GM12878 (cell line): ENCODE results near the gene GNAO1. TPM values are rescaled to one million over a fixed set of nuclear protein-coding genes. Genes with fewer than 3 reads are reported as not detected.
"Not testable (repeated sequence)": the region's sequence is repeated elsewhere in the genome, so short reads cannot be mapped to it uniquely, and the experiment has no call there.

Experiments
- ATAC-seq: fragments of 200-7000 bp; cut with Tn5 transposase; 3 replicates; pipeline ENCODE4 v1.9.1; 2020; ENCODE audit warnings: mild to moderate bottlenecking, moderate library complexity
- BruUV-seq: library from RNA; stranded (reverse); fragments of 400-500 nt; replicated peaks from 2 replicates; lab custom pipeline; 2021; lab: Mats Ljungman, UMichigan
- CTCF ChIA-PET: fragments of 300-600 bp; sonication (Branson Sonifier 250); formaldehyde crosslinking; extraction: SDS; loops from one replicate; lab custom pipeline; 2021; ENCODE audit warnings: inconsistent platforms; lab: Yijun Ruan, JAX
- POLR2A ChIA-PET: fragments of 350-600 bp; formaldehyde crosslinking; extraction: SDS; loops from one replicate; lab custom pipeline; 2021; ENCODE audit warnings: inconsistent platforms; lab: Charles Lee
- RAD21 ChIA-PET: fragments of 300-600 bp; sonication (Branson Sonifier 250); formaldehyde crosslinking; loops from one replicate; lab custom pipeline; 2023; ENCODE audit warnings: antibody characterized with exemption; ENCODE audit not compliant: unreplicated experiment; lab: Charles Lee
- SMC1A ChIA-PET: fragments of 300-600 bp; sonication (Branson Sonifier 250); formaldehyde crosslinking; loops from one replicate; lab custom pipeline; 2023; ENCODE audit not compliant: unreplicated experiment, uncharacterized antibody; lab: Charles Lee
- DNase-seq: peaks from one replicate; pipeline ENCODE4 v3.0.0-alpha.2; 2011; ENCODE audit warnings: low read depth, low spot score
- FAIRE-seq: peaks from 3 replicates; lab custom pipeline; 2011; peaks lifted over from hg19 to GRCh38; lab: Jason Lieb, UNC
- H2AFZ ChIP-seq: 2 replicates; pipeline ENCODE4 v1.6.0; 2011; ENCODE audit warnings: low read depth, low read length, control low read depth; ENCODE audit not compliant: control insufficient read depth
- H3K27ac ChIP-seq: 2 replicates; pipeline ENCODE4 v1.5.1; 2011; ENCODE audit warnings: control low read depth; ENCODE audit not compliant: control insufficient read depth, insufficient read depth
- H3K27me3 ChIP-seq, 2 experiments: replicated peaks in 1 of 2; 2 replicates each; pipeline versions ENCODE4 v1.6.0 to v1.6.1; 2011; ENCODE audit warnings: low read length in 1 of 2; ENCODE audit not compliant: control insufficient read depth in 2 of 2, insufficient read depth in 2 of 2
- H3K36me3 ChIP-seq, 2 experiments: 2 replicates each; pipeline ENCODE4 v1.5.1; 2011; ENCODE audit warnings: low read length in 1 of 2; ENCODE audit not compliant: control insufficient read depth in 2 of 2, insufficient read depth in 2 of 2
- H3K4me1 ChIP-seq: 2 replicates; pipeline ENCODE4 v1.6.1; 2011; ENCODE audit warnings: mild to moderate bottlenecking, low read length, moderate library complexity, mixed read lengths; ENCODE audit not compliant: control insufficient read depth, insufficient read depth
- H3K4me2 ChIP-seq: 2 replicates; pipeline ENCODE4 v1.6.0; 2011; ENCODE audit warnings: control low read depth; ENCODE audit not compliant: control insufficient read depth, insufficient read depth
- H3K4me3 ChIP-seq: fragments of 200-600 bp; sonication (generic); 2 replicates; pipeline ENCODE4 v1.5.1; 2016
- H3K79me2 ChIP-seq: 2 replicates; pipeline ENCODE4 v1.6.0; 2011; ENCODE audit warnings: low read length; ENCODE audit not compliant: control insufficient read depth, insufficient read depth
- H3K9ac ChIP-seq: 2 replicates; pipeline ENCODE4 v1.8.0; 2011; ENCODE audit warnings: low read length, control low read depth, mixed read lengths; ENCODE audit not compliant: control insufficient read depth, insufficient read depth
- H3K9me3 ChIP-seq: replicated peaks from 3 replicates; pipeline ENCODE4 v1.5.1; 2011; ENCODE audit warnings: mild to moderate bottlenecking, low read length; ENCODE audit not compliant: control insufficient read depth, insufficient read depth
- H4K20me1 ChIP-seq: 2 replicates; pipeline ENCODE4 v1.6.0; 2011; ENCODE audit not compliant: control insufficient read depth, insufficient read depth
- FOXK2 ChIP-seq: fragments of 450-650 bp; IDR thresholded peaks from 2 replicates; pipeline ENCODE4 v1.6.1; 2017; ENCODE audit warnings: mild to moderate bottlenecking, moderate library complexity
- MXI1 ChIP-seq: fragments of 150-350 bp; IDR thresholded peaks from 2 replicates; pipeline ENCODE4 v1.6.1; 2011; ENCODE audit warnings: low read depth, mild to moderate bottlenecking, inconsistent platforms, low read length, improper control_type of control experiment
- NRF1 ChIP-seq: conservative IDR thresholded peaks from 2 replicates; pipeline ENCODE4 v1.6.1; 2011; ENCODE audit warnings: mild to moderate bottlenecking, low read depth, low read length, improper control_type of control experiment
- POLR2AphosphoS5 ChIP-seq: IDR thresholded peaks from 2 replicates; pipeline ENCODE4 v1.6.1; 2011; ENCODE audit warnings: mild to moderate bottlenecking, low read length, inconsistent platforms
- SMAD5 ChIP-seq: IDR thresholded peaks from 2 replicates; pipeline ENCODE4 v1.6.1; 2016; ENCODE audit warnings: antibody characterized with exemption, low read depth
- ZNF24 ChIP-seq: fragments of 450-650 bp; IDR thresholded peaks from 2 replicates; pipeline ENCODE4 v1.6.1; 2017; ENCODE audit warnings: antibody characterized with exemption, mild to moderate bottlenecking
- ZNF592 ChIP-seq: fragments of 450-650 bp; IDR thresholded peaks from 2 replicates; pipeline ENCODE4 v1.6.1; 2017; ENCODE audit warnings: mild to moderate bottlenecking, moderate library complexity
- WGBS: methylation state at CpG from one replicate; pipeline ENCODE4 v1.1.6; 2016; ENCODE audit warnings: low lambda C conversion rate; ENCODE audit not compliant: insufficient replicate concordance, insufficient coverage; ENCODE audit errors: missing lambda C conversion rate; 5-methylcytosine and 5-hydroxymethylcytosine counted together
- in situ Hi-C: fragments of 300-500 bp; cut with MboI; formaldehyde crosslinking; loops from 9 replicates; pipeline ENCODE4 v1.14.3; 2018; ENCODE audit warnings: mixed read lengths
- intact Hi-C: fragments of 100-400 bp; cut with micrococcal nuclease; formaldehyde crosslinking; loops from one replicate; pipeline ENCODE4 v1.14.2; 2022; ENCODE audit not compliant: unreplicated experiment
- polyA plus RNA-seq, 11 experiments: library from polyadenylated mRNA; depleted of rRNA in 4 of 11; unstranded in 6 of 11; stranded (reverse) in 5 of 11; fragments of >200 nt; fragmentation: Nextera tagmentation in 4 of 11; fragmentation: Illumina TruSeq in 1 of 11; extraction: Ambion mirVana in 4 of 11; extraction: Trizol in 1 of 11; gene quantifications; 1 replicate in 1 of 11; 2 replicates in 10 of 11; pipeline versions ENCODE4 v1.2.1 to v1.2.3, GENCODE V29; 2011 to 2016; ENCODE audit warnings: inconsistent platforms in 2 of 11, missing spikeins in 2 of 11, low read depth in 1 of 11
- total RNA-seq, 4 experiments: library from RNA; depleted of rRNA in 3 of 4; stranded (reverse); fragments of >200 nt in 3 of 4; fragmentation: Illumina TruSeq in 1 of 4; extraction: Trizol in 1 of 4; gene quantifications; 2 replicates each; pipeline versions ENCODE4 v1.2.1 to v1.2.3, GENCODE V29; 2013 to 2021

Gene GNAO1
- total and polyA plus RNA-seq, 10 of the 15 experiments (the other 5 are each of a cell fraction or from before 2014, with no cell fraction given), result 0.05 to 0.28 (median 0.14) TPM; not detected in 6

- H3K9ac ChIP-seq, result no peak overlapping the region
- in situ Hi-C loops, result no loop called here
- H3K4me1 ChIP-seq, result no peaks in the 10 kb centered on the region
- no peak overlapping the region for H3K4me2 ChIP-seq
- FAIRE-seq (no peak), ATAC-seq (no peak), DNase-seq (no peak)
- peaks cover 6 to 15% of the 10 kb centered on the region in 2 experiments for H3K36me3 ChIP-seq
- ChIA-PET RAD21 (no interaction called here), CTCF (interaction anchor here (1.7 kb wide), 1 partner anchor 15 kb away, joined by 3 read pairs; no protein-coding TSS in a partner anchor), SMC1A (interaction anchor here (1.5 kb wide), 1 partner anchor 11 kb away, joined by 4 read pairs; no protein-coding TSS in a partner anchor), POLR2A (no interaction called here)
- no TSS peak for BruUV-seq
- H2AFZ ChIP-seq, result no peak overlapping the region
- H3K79me2 ChIP-seq, result no peaks in the 10 kb centered on the region
- intact Hi-C loops, result no loop called here
- H3K27me3 ChIP-seq, result no peaks in the 10 kb centered on the region
- H3K9me3 ChIP-seq, result no peaks in the 10 kb centered on the region
- 100% methylated on average over 3 of the region's 3 CpGs for WGBS
- no peak for TF ChIP-seq NRF1
- no peak for TF ChIP-seq ZNF24
- TF ChIP-seq SMAD5, result no peak
- TF ChIP-seq ZNF592, result no peak
- TF ChIP-seq MXI1, result no peak
- TF ChIP-seq FOXK2, result 0 out of 2 replicates have a peak, but pooled peaks have one; percentile 10
- no peak for TF ChIP-seq POLR2AphosphoS5
- H4K20me1 ChIP-seq, result no peaks in the 10 kb centered on the region
- no peak overlapping the region for H3K27ac ChIP-seq
- H3K4me3 ChIP-seq, result no peak overlapping the region
Measured at GRCh38 chr16:56389554-56389953, 198.3 kb downstream of the GNAO1 start.

GRCh38 chr16:56396724-56397123, 205.4 kb downstream of the GNAO1 start:
- CTCF ChIA-PET, H3K4me1 ChIP-seq, FAIRE-seq, BruUV-seq, RAD21 ChIA-PET, ATAC-seq, H3K27ac ChIP-seq, intact Hi-C loops, in situ Hi-C loops, SMC1A ChIA-PET, POLR2A ChIA-PET, H4K20me1 ChIP-seq, H2AFZ ChIP-seq, H3K9me3 ChIP-seq, H3K79me2 ChIP-seq, H3K4me3 ChIP-seq, H3K9ac ChIP-seq, H3K27me3 ChIP-seq, DNase-seq, H3K4me2 ChIP-seq: not testable (repeated sequence)
- peaks cover 7 to 15% of the 10 kb centered on the region in 2 experiments for H3K36me3 ChIP-seq
- WGBS, result 77% methylated on average over 3 of the region's 3 CpGs
